KG1 (cell line): ENCODE results near the gene ATF3.
"Not testable (repeated sequence)": the region's sequence is repeated elsewhere in the genome, so short reads cannot be mapped to it uniquely, and the experiment has no call there.

Source experiments
- DNase-seq: peaks from one replicate; lab custom pipeline; 2025; lab: John Stamatoyannopoulos, UW

ATF3 gene

GRCh38 chr1:212628046-212628445 is 19.5 kb downstream of the ATF3 start:
- no peak for DNase-seq

- no peak for DNase-seq
Observed at GRCh38 chr1:212628813-212629415, 20.4 kb downstream of the ATF3 start.

- no peak for DNase-seq
Observed at GRCh38 chr1:212629450-212630157, 21.0 kb downstream of the ATF3 start.

GRCh38 chr1:212630158-212630900 is 21.8 kb downstream of the ATF3 start:
- DNase-seq, result peak; percentile 15

GRCh38 chr1:212633161-212633560 is 24.6 kb downstream of the ATF3 start:
- no peak for DNase-seq

GRCh38 chr1:212634252-212634651 is 25.7 kb downstream of the ATF3 start:
- DNase-seq, result no peak

- peak; percentile 28 for DNase-seq
Observed at GRCh38 chr1:212635141-212635631, 26.6 kb downstream of the ATF3 start.

- no peak for DNase-seq
Observed at GRCh38 chr1:212637902-212638301, 29.3 kb downstream of the ATF3 start.

GRCh38 chr1:212638492-212639151 is 30.1 kb downstream of the ATF3 start:
- no peak for DNase-seq

GRCh38 chr1:212639524-212639923 is 31.0 kb downstream of the ATF3 start:
- not testable (repeated sequence) for DNase-seq

- DNase-seq, result no peak
Observed at GRCh38 chr1:212640223-212640878, 31.8 kb downstream of the ATF3 start.

GRCh38 chr1:212641956-212642355 is 33.4 kb downstream of the ATF3 start:
- DNase-seq, result no peak

- DNase-seq, result no peak
Observed at GRCh38 chr1:212643877-212644276, 35.3 kb downstream of the ATF3 start.

- DNase-seq, result no peak
Observed at GRCh38 chr1:212644866-212645545, 36.4 kb downstream of the ATF3 start.

GRCh38 chr1:212645546-212646543 is 37.3 kb downstream of the ATF3 start:
- no peak for DNase-seq

- DNase-seq, result no peak
Observed at GRCh38 chr1:212646588-212646987, 38.0 kb downstream of the ATF3 start.

- no peak for DNase-seq
Observed at GRCh38 chr1:212647004-212647403, 38.4 kb downstream of the ATF3 start.

GRCh38 chr1:212648431-212648830 is 39.9 kb downstream of the ATF3 start:
- DNase-seq, result no peak

- no peak for DNase-seq
Observed at GRCh38 chr1:212649020-212649419, 40.5 kb downstream of the ATF3 start.

GRCh38 chr1:212650228-212650627 is 41.7 kb downstream of the ATF3 start:
- no peak for DNase-seq
